Retina (tissue), 1 donor: ENCODE measurements around the gene ATXN1.
"Not testable (repeated sequence)": the region's sequence is repeated elsewhere in the genome, so short reads cannot be mapped to it uniquely, and the experiment has no call there.

Source experiments
- DNase-seq: peaks from one replicate; pipeline ENCODE4 v3.0.0-alpha.2; 2016

Gene ATXN1

DNA sequence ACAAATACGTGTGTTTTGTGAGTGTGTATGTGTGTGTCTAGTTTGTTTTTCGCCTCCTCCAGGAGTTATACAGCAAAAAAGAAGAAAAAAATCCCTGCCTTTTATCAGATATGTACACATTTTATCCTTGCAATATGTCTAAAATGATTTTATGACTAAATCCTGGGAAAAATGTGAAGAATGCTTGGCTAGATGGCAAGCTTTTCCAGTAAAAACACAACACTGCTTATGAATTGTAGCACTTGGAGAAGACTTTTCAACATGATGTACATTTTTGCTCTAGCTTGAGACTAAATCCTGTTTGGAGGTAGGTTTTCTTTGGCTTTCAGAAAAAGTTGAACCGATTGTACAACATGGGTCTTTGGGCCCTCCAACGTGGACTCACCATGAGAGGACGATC lies 362.7 kb downstream of the ATXN1 start:
- no peak for DNase-seq

- DNase-seq = no peak
Observed at GRCh38 chr6:16397623-16398022, 363.6 kb downstream of the ATXN1 start.

- no peak for DNase-seq
Observed at GRCh38 chr6:16396497-16397319, 364.6 kb downstream of the ATXN1 start.

DNA sequence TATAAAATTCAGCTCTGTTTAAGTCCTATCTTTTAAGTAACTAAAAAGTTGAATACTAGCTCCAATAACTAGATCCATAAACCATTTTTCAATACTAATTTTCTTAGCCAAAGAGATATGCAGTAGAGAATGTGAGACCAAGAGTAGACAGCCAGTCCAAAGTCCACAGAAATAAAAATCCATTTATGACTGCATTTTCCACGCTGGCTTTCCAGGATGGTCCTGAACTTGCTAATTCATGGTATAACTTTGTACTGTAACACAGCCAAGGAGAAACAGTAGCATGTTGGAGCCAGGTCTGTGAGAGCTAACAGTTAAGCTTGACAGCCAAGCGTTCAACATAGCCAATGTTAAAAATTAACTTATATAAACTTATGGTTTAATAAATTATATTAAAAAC lies 366.6 kb downstream of the ATXN1 start:
- DNase-seq = no peak

DNA sequence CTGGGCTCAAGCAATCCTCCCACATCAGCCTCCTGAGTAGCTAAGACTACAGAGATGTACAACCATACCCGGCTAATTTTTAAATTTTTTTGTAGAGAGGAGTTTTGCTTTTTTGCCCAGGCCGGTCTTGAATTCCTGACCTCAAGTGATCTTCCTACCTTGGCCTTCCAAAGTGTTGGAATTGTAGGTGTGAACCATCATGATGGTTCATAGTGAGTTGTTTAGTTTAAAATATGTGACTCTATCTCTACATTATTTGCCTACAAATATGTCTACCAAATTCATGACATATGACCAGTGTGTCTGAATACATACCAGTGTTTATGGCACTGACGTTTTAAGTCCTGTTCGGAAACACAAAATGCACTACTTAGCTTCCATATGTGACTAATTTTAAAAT lies 367.9 kb downstream of the ATXN1 start:
- no peak for DNase-seq

GRCh38 chr6:16392010-16392409 lies 369.2 kb downstream of the ATXN1 start:
- no peak for DNase-seq

- no peak for DNase-seq
Observed at GRCh38 chr6:16391451-16391912, 369.8 kb downstream of the ATXN1 start.

DNA sequence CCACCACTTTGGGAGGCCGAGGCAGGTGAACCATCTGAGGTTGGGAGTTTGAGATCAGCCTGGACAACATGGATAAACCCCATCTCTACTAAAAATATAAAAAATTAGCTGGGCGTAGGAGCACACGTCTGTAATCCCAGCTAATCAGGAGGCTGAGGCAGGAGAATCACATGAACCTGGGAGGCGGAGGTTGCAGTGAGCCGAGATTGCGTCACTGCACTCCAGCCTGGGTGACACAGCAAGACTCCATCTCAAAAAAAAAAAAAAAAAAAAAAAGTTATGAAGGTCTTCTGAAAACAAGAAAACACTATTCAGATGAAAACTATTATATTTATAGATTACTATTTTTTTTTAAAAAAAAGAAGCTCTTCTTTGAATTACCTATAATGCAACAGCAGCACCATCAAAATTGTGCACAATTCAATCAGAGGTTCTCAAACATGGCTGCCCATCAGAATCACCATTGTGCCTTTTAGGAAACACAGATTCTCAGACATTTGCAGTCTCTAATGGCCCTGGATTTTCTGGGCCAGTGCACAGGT lies 370.3 kb downstream of the ATXN1 start:
- DNase-seq = not testable (repeated sequence)

DNA sequence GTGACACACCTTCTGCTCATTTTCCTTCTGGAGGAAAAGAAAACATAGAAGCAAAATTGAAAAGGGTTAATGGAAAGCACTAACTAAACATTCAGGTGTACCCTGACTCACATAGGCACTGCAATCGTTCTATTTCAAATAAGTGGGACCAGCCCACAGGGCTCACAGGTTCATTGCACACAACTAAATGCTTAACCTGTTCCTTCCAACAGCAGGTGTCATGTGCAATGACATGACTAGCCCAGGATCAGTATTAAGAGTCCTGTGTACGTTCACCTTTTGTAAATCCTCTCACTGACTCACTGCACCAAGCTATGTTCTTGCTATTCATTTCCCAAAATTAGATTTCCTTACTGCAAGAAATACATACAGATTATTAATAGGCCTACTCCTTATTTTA lies 371.6 kb downstream of the ATXN1 start:
- DNase-seq = no peak

DNA sequence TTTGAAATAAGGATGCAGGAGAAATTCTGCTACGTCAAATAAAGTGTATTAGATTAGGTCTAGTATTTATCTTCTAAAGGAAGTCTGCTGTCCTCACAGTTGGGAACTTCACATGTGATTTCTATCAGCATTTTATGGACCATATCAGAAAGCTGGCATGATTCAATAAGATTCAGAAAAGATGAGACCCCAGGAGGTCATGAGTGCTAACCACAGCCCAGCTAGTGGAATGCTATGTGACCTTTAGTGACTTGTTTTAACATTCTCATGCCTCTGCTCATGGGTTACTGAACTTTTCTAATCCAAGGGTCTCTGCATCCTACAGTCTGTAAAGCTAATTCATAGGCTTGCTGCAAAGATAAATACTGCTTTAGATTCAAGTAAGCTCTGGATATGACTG lies 372.8 kb downstream of the ATXN1 start:
- no peak for DNase-seq

DNA sequence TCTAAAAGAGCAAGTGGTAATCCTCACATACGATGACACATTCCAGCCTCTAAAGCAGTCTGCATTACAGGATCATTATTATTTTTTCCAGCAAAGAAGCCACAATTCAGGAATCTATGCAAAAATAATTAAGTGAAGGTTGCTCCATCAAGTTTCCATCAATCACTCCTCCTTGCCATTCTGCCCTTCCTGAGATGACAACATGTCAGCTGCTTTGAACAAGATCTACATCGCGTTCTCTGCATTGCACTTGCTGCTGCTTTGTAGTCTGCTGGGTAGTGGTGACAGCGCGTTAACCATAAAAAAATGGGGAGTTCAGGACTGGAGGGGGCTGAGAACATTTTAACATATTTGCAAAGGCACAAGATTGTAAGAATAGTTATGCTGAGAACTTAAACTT lies 375.2 kb downstream of the ATXN1 start:
- DNase-seq = no peak

GRCh38 chr6:16383607-16384206 lies 377.6 kb downstream of the ATXN1 start:
- DNase-seq = no peak

GRCh38 chr6:16381968-16382367 lies 379.3 kb downstream of the ATXN1 start:
- not testable (repeated sequence) for DNase-seq

DNA sequence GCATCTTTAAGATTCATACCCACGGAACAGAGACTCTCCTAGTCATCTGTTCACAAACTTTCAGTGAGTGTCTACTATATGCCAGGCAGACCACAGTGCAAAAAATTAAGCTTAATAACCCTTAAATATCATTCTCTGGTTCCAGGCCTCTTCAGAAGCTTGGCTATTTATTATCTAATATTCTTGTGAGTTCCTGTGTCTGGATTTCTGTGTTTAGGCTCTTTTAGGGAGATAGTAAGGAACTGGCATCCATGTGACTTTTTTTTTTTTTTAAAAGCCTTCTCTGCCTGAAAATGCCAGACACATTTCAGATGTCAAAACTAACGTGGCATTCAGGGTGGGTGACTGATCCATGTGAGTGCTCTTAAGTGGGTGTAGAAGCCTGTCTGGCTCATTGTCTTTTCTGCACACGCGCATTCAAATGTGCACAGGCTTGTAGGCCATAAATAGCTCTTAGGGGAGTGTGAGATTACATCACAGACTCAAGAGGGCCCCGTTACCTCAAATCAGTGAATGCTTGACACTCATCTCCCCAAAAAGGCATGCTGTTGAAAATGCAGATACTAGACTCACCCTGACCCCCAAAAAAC lies 380.9 kb downstream of the ATXN1 start:
- DNase-seq = no peak

DNA sequence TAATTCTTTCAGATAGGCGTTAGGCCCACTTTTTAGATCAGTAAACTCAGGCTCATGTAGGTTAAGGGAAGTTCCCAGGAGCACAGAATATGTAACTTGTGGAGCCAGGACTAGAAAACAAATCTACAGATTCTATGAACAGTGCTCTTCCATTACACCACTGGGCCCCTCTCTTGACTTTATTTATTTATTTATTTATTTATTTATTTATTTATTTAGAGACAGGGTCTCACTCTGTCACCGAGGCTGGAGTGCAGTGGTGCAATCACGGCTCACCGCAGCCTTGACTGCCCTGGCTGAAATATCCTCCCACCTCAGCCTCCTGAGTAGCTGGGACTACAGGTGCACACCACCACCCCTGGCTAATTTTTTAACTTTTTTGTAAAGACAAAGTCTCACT lies 382.9 kb downstream of the ATXN1 start:
- not testable (repeated sequence) for DNase-seq

- no peak for DNase-seq
Observed at GRCh38 chr6:16377470-16377869, 383.8 kb downstream of the ATXN1 start.

GRCh38 chr6:16375843-16376242 lies 385.4 kb downstream of the ATXN1 start:
- no peak for DNase-seq

- no peak for DNase-seq
Observed at GRCh38 chr6:16375206-16375605, 386.1 kb downstream of the ATXN1 start.

DNA sequence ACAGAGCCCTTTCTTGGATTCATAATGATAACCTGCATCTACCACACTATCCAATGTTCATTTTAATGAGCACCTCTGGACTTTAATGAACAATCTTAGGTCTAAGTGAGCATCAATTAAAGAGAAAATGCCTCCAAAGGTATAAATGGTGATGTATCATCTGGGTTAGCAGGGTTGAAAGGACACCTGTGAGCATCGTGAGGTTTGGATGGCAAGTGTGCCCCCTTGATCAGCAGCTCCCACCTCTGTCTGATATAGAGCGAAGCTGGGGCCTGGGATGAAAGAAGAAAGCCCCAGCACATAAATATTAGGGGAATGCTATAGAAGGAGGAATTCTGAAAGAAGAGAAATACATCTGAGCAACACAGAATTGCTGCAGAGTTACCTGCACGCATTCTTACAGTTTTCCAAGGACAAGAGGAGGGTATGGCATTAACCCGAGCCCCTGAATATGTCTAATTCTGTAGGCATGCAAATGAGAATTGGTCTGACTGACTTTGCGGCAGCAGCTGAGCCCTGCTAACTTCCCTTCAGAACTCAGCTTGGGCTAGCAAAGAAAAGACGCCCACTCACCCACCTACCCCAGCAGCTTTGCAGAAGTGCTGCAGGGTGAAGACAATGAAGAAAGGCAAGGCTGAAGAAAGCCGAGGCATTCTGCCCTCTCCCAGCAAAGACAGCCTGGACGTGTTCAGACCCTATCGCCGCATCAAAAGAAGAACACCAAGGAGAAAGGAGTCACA lies 386.6 kb downstream of the ATXN1 start:
- DNase-seq = no peak

DNA sequence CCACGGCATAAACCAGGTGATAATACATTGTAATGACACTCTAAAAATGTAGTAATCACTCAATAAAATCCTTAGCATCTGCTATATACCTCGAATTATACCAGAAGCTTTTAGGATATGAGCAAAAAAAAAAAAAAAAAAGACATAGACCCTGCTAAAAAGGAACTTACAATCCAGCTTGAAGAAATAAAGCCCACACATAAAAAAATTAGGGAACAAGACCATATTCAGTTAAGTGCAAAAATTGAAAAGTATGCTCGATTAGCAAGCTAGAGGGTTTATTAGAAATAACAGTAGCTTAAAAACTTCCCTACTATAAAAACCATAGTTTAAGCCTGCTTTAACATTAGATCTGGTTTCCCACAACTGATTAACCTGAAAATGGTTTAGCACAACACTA lies 387.2 kb downstream of the ATXN1 start:
- no peak for DNase-seq

- no peak for DNase-seq
Observed at GRCh38 chr6:16372029-16372776, 389.1 kb downstream of the ATXN1 start.

DNA sequence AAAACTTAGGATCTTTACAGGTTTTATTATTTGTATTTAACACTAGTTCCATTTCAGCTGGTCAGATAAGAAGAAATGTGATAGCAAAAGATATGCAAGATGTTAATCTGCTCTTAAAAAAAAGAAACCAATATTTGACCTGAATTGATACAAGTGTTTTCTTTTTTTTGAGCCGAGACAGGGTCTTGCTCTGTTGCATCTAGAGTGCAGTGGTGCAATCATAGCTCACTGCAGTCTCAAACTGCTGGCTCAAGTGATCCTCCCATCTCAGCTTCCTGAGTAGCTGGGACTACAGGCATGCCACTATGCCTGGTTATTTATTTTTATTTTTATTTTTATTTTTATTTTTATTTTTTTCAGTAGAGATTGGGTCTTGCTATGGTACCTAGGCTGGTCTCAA lies 389.9 kb downstream of the ATXN1 start:
- DNase-seq = no peak
